HepG2 (cell line): ENCODE data around the gene MLXIPL. TPM values are rescaled to one million over a fixed set of nuclear protein-coding genes. Genes with fewer than 3 reads are reported as not detected.

Experiments used
- BHLHE40 ChIP-seq: IDR thresholded peaks from 2 replicates; pipeline ENCODE4 v1.6.1; 2011; ENCODE audit warnings: low read length, improper control_type of control experiment
- GRHL1 ChIP-seq: sonication (generic); formaldehyde crosslinking; conservative IDR thresholded peaks from 2 replicates; pipeline ENCODE4 v1.8.0; 2022; ENCODE audit warnings: missing genetic modification reagents
- IRF1 ChIP-seq: sonication (generic); formaldehyde crosslinking; IDR thresholded peaks from 2 replicates; pipeline ENCODE4 v1.4.0; 2020; ENCODE audit warnings: low read depth, mild to moderate bottlenecking, missing genetic modification reagents
- NCOA5 ChIP-seq: sonication (generic); formaldehyde crosslinking; IDR thresholded peaks from 2 replicates; pipeline ENCODE4 v1.4.0; 2020; ENCODE audit warnings: missing genetic modification reagents
- RBM22 ChIP-seq: fragments of 200-400 bp; formaldehyde crosslinking; optimal IDR thresholded peaks from 2 replicates; pipeline ENCODE3; 2017; ENCODE audit warnings: mild to moderate bottlenecking, low read length, moderate library complexity
- ZBTB20 ChIP-seq: sonication (generic); formaldehyde crosslinking; IDR thresholded peaks from 2 replicates; pipeline ENCODE4 v1.8.1; 2023; ENCODE audit warnings: missing genetic modification reagents, low read depth, mild to moderate bottlenecking, borderline replicate concordance
- ZBTB46 ChIP-seq: sonication (generic); formaldehyde crosslinking; IDR thresholded peaks from 2 replicates; pipeline ENCODE4 v1.4.0; 2020; ENCODE audit warnings: mild to moderate bottlenecking, missing genetic modification reagents, borderline replicate concordance
- ZBTB7B ChIP-seq: sonication (generic); formaldehyde crosslinking; IDR thresholded peaks from 2 replicates; pipeline ENCODE4 v1.4.0; 2020; ENCODE audit warnings: missing genetic modification reagents
- ZNF260 ChIP-seq: sonication (generic); formaldehyde crosslinking; IDR thresholded peaks from 2 replicates; pipeline ENCODE4 v1.4.0; 2020; ENCODE audit warnings: missing genetic modification reagents, low read depth, mild to moderate bottlenecking, borderline replicate concordance
- ZNF318 ChIP-seq: sonication (generic); formaldehyde crosslinking; IDR thresholded peaks from 2 replicates; pipeline ENCODE4 v1.4.0; 2020; ENCODE audit warnings: mild to moderate bottlenecking, missing genetic modification reagents
- ZNF576 ChIP-seq: sonication (generic); formaldehyde crosslinking; IDR thresholded peaks from 2 replicates; pipeline ENCODE4 v1.4.0; 2020; ENCODE audit warnings: mild to moderate bottlenecking, missing genetic modification reagents
- ZNF703 ChIP-seq: sonication (generic); formaldehyde crosslinking; IDR thresholded peaks from 2 replicates; pipeline ENCODE4 v1.5.1; 2020; ENCODE audit warnings: missing genetic modification reagents, mild to moderate bottlenecking, moderate library complexity, borderline replicate concordance
- ZNF790 ChIP-seq: sonication (generic); formaldehyde crosslinking; IDR thresholded peaks from 2 replicates; pipeline ENCODE4 v1.8.0; 2022; ENCODE audit warnings: missing genetic modification reagents, mild to moderate bottlenecking, borderline replicate concordance
- ZSCAN9 ChIP-seq: IDR thresholded peaks from 2 replicates; pipeline ENCODE4 v1.6.1; 2016; ENCODE audit warnings: borderline replicate concordance
- polyA plus RNA-seq, 8 experiments: library from polyadenylated mRNA; depleted of rRNA in 3 of 8; stranded (reverse) in 7 of 8; unstranded in 1 of 8; fragments of >200 nt; fragmentation: Illumina TruSeq in 4 of 8; extraction: Trizol in 4 of 8; gene quantifications; 2 replicates each; pipeline versions ENCODE4 v1.2.1 to v1.2.3, GENCODE V29; 2011 to 2016; ENCODE audit warnings: low read depth in 4 of 8, missing spikeins in 1 of 8, mixed read lengths in 1 of 8; ENCODE audit not compliant: insufficient read depth in 1 of 8
- total RNA-seq, 5 experiments: library from RNA; depleted of rRNA; stranded (reverse); fragments of >200 nt; fragmentation: Illumina TruSeq; extraction: Trizol; gene quantifications; 2 replicates each; pipeline ENCODE4 v1.2.3, GENCODE V29; 2016; ENCODE audit warnings: low read depth in 1 of 5

MLXIPL gene
- total and polyA plus RNA-seq, 2 of the 13 experiments (the other 11 are each of a cell fraction or from before 2014, with no cell fraction given), result 51.6 to 60.1 TPM

- TF ChIP-seq ZNF318 (CRISPR knock-in tag) (peak; percentile 43; the same call in 1 of the 2 replicates), ZNF576 (CRISPR knock-in tag) (peak; percentile 89; the same call in 1 of the 2 replicates), ZNF703 (CRISPR knock-in tag) (0 out of 2 replicates have a peak, but pooled peaks have one; percentile 78), ZBTB7B (CRISPR knock-in tag) (peak; percentile 89), BHLHE40 (peak; percentile 50; the same call in 1 of the 2 replicates), ZBTB46 (CRISPR knock-in tag) (no peak), ZNF790 (CRISPR knock-in tag) (peak; percentile 99; the same call in 1 of the 2 replicates), NCOA5 (CRISPR knock-in tag) (no peak), ZSCAN9 (CRISPR knock-in tag) (peak; percentile 62; the same call in 1 of the 2 replicates), IRF1 (CRISPR knock-in tag) (0 out of 2 replicates have a peak, but pooled peaks have one; percentile 81), ZNF260 (CRISPR knock-in tag) (no peak), ZBTB20 (CRISPR knock-in tag) (peak; percentile 93), GRHL1 (CRISPR knock-in tag) (no peak), RBM22 (no peak)
These were observed 66.7 kb downstream of the MLXIPL start, which contains the start of gene BCL7B (continued) for GRCh38 chr7:73557397-73558257.
